ACHN (cell line): ENCODE data around the gene MC1R.
"Not testable (repeated sequence)": the region's sequence is repeated elsewhere in the genome, so short reads cannot be mapped to it uniquely, and the experiment has no call there.

Source experiments
- DNase-seq: peaks from one replicate; pipeline ENCODE4 v3.0.0-alpha.2; 2015
- in situ Hi-C: cut with HindIII; loops from 2 replicates; pipeline ENCODE4 v1.10.0; 2017; ENCODE audit warnings: low sequenced_read_pairs, low pct_ligation_motif_present, low pct_unique_long_range_greater_than_20kb

Gene MC1R

DNA sequence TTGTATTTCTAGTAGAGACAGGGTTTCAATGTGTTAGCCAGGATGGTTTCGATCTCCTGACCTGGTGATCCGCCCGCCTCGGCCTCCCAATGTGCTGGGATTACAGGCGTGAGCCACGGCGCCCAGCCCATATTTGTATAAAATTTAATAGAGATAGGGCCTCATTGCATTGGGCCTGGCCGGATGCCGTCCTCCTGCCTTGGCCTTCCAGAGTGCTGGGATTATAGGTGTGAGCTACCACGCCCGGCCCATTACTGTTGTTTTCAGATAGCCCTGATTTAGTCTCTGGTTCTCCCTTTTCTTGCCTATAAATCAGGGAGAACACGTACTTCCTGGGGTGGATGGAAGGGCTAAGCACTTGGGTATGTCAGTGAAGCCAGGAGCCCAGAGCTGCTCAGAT, 33.4 kb downstream of the MC1R start:
- no peak for DNase-seq
- in situ Hi-C loops, result no loop called here

DNA sequence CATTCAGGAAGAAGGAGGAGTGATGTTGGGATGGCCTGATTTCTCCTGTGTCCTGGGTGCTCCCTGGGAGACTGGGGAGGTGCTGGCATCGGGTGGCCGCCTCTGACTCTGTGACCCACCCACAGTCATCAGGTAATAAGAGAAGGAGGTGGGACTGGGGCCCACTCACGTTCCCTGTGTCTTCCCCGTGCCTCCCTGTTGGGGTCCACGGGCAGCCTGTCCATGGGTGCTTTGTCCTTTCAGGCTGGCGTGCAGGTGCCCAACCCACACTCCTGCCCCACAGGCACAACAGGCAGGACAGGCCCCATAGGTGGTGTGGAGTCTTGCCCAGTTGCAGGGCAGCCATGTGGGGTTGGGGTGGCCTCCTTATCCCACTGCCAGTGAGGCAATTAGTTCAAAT, 33.9 kb downstream of the MC1R start:
- in situ Hi-C loops, result no loop called here
- no peak for DNase-seq

DNA sequence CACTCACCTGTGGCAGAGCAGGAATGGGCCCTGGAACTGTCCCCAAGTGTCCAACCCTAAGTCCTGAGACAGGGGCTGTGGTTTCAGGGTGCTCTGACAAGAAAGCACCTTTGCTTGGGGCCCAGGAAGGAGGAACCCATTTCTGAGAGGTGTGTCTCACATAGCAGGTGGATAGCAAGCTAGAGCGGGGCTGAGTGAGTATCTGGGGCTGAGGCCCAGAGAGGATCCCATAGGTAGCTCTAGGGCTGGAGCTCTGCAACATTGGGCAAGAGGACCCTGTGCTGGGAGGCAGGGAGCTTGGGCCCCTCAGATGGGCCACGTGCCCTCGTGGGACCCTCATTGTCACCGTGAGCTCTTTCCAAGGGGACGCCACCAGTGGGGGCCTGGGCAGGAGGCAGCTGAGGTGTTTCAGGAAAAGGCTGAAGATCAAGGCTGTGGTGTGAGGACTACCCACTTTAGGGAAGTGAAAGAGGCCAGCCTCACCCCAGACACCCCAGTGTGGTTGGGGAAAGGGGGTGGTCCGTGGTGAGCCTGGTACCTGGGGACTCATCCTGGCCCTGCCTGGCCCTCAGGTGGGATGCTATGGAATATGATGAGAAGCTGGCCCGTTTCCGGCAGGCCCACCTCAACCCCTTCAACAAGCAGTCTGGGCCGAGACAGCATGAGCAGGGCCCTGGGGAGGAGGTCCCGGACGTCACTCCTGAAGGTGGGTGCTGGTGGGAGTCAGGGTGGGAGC, 35.2 kb downstream of the MC1R start:
- in situ Hi-C loops, result no loop called here
- DNase-seq, result no peak

- no peak for DNase-seq
- in situ Hi-C loops, result no loop called here
Measured at GRCh38 chr16:89954462-89954861, 35.8 kb downstream of the MC1R start.

DNA sequence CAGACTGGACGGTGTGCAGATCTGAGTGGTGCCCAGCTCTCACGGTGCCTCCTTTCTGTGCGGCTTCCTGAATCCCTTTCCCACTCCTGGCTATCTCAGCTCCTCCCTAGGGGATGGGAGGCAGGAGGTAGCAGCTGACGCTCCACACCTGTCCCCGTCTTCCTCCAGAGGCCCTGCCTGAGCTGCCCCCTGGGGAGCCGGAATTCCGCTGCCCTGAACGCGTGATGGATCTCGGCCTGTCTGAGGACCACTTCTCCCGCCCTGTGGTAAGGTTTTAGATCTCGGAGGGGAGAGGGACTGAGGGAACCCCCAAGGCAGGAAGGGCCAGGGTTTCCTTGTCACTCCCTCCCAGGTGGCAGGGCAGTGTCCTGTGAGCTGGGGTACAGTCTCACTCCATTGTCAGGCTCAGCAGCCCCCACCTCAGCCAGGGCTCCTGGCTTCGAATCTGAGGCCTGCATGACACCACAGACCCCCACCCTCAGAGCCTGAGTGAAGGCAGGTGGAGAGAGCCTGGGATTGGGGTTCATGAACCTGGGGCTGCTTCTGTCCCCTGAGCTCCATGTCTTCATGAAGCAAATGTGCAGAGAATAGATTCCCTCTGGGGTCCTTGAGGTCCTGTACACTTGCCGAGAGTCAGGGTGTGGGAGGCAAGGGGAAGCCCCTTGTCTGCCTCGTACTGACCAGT, 36.5 kb downstream of the MC1R start:
- in situ Hi-C loops, result no loop called here
- DNase-seq, result no peak

GRCh38 chr16:89956505-89957215, 38.0 kb downstream of the MC1R start:
- in situ Hi-C loops, result no loop called here
- DNase-seq, result no peak

GRCh38 chr16:89957216-89957785, 38.6 kb downstream of the MC1R start:
- no peak for DNase-seq
- in situ Hi-C loops, result no loop called here

- in situ Hi-C loops, result no loop called here
Measured at GRCh38 chr16:89958068-89958467, 39.4 kb downstream of the MC1R start.

DNA sequence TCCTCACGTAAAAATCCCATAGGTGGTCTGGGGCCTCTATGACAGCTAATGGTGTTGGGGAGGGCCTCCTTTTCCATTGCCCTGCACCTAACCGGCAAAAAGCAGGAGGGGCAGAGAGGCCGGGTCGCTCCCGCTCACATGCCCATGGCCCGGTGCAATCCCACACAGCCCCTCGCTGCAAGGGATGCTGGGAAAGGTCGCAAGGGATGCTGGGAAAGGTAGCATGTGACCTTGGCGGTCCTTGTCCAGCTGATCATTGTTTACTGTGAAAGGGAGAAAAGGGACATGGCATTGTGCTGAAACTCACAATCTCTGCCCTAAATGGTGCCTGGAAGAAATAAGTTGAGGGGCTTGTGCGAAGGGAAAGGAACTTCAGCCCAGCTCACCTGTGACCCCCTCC, 39.9 kb downstream of the MC1R start:
- in situ Hi-C loops, result no loop called here
- no peak for DNase-seq

More at GRCh38 chr16:89958068-89958467, 39.4 kb downstream of the MC1R start:
- DNase-seq, result peak; percentile 42

GRCh38 chr16:89960966-89961365, 42.3 kb downstream of the MC1R start:
- in situ Hi-C loops, result no loop called here
- no peak for DNase-seq

DNA sequence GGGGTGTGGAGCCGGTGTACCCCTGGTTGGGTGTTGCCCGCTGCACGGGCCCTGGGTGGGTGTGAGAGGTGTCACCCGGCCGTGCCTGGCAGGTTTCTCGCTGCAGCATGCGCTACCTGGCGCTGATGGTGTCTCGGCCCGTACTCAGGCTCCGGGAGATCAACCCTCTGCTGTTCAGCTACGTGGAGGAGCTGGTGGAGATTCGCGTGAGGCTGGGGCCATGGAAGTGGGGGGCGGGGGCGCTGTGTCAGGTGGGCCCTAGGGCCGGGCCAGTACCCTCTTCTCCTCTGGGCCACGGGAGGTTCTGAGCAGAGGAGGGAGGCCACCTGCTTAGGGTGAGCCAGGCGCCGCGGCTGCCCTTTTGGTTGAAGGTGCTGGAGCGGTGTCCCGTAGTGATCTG, 43.3 kb downstream of the MC1R start:
- in situ Hi-C loops, result no loop called here
- DNase-seq, result no peak

GRCh38 chr16:89962754-89963498, 44.3 kb downstream of the MC1R start:
- in situ Hi-C loops, result no loop called here
- no peak for DNase-seq

DNA sequence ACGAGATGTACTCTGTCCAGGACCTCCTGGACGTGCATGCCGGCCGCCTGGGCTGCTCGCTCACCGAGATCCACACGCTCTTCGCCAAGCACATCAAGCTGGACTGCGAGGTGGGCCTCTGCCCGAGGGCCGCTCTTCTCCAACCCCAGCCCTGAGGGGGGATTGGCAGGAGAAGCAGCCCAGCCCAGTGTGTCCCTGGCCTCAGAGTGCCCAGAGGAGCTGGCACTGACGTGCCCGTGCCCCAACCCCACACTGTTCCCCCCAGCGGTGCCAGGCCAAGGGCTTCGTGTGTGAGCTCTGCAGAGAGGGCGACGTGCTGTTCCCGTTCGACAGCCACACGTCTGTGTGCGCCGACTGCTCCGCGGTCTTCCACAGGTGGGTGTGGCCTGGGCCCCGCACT, 45.5 kb downstream of the MC1R start:
- no peak for DNase-seq
- in situ Hi-C loops, result no loop called here

GRCh38 chr16:89965447-89966225, 47.0 kb downstream of the MC1R start:
- no peak for DNase-seq
- in situ Hi-C loops, result no loop called here

DNA sequence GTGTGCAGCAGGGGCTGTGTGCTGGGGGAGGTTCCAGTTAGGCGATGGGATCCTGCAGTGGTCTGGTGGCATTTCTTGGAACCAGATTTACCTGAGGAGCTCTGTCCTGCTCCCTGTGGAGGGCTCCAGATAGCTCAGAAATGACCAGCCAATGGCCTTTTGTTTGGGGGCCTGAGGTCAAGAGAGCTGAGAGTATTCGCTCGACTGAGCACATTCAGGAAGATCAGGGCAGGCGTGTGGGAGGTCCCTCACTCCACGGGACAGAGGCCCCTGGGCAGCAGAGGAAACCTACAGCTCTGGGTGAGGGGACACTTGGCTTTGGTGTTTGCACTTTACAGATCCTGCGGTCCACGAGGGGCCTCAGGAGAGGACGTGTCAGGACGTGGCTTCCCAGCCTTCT, 48.1 kb downstream of the MC1R start:
- in situ Hi-C loops, result no loop called here
- no peak for DNase-seq

- DNase-seq, in situ Hi-C loops: not testable (repeated sequence)
Measured at GRCh38 chr16:89967436-89967835, 48.8 kb downstream of the MC1R start.

GRCh38 chr16:89968074-89968473, 49.4 kb downstream of the MC1R start:
- DNase-seq, in situ Hi-C loops: not testable (repeated sequence)
